ENCODE data around the gene SEMA3F. TPM values are rescaled to one million over a fixed set of nuclear protein-coding genes. Genes with fewer than 3 reads are reported as not detected.

SEMA3F gene
- total RNA-seq, 4 donors from 2014 or later = 11.9 to 46.5 (median 23.3) TPM

- H3K9me3 ChIP-seq = no peaks in the 10 kb centered on the region
- peaks cover 53 to 68% (median 64%) of the 10 kb centered on the region in 4 donors for H3K4me1 ChIP-seq
- intact Hi-C loops (cut with DNase I) = loop anchor here (5.0 kb wide), 1 partner anchor 48 kb away; no protein-coding TSS in a partner anchor
- no peak overlapping the region for H3K4me3 ChIP-seq
- H3K27ac ChIP-seq (replicated peaks in 1 of 4) = peak overlapping the region in 3 of 4 donors; percentile 33 to 87 (median 85)
- no peak for TF ChIP-seq CTCF (IDR thresholded peaks at IDR 0.05)
- peak; percentile 50 to 72 for TF ChIP-seq POLR2AphosphoS5 (IDR thresholded peaks at IDR 0.05)
- TF ChIP-seq POLR2A (IDR thresholded peaks at IDR 0.05; ENCODE audit: low read depth) = no peak
- DNase-seq (ENCODE audit: extremely low spot score) = no peak
- 59% methylated on average over 5 of the region's 10 CpGs for WGBS
- peaks cover 0 to 22% (median 20%) of the 10 kb centered on the region in 4 donors for H3K36me3 ChIP-seq
- no peaks in the 10 kb centered on the region for H3K27me3 ChIP-seq
Observed at GRCh38 chr3:50170689-50171088, 15.6 kb downstream of the SEMA3F start.

GRCh38 chr3:50171540-50172301 is 16.6 kb downstream of the SEMA3F start:
- H3K27ac ChIP-seq (replicated peaks in 1 of 4) = peak overlapping the region in 2 of 4 donors; percentile 34 to 43
- 92% methylated on average over 3 of the region's 21 CpGs for WGBS
- TF ChIP-seq POLR2AphosphoS5 (IDR thresholded peaks at IDR 0.05) = no peak
- TF ChIP-seq EP300 (IDR thresholded peaks at IDR 0.05) = no peak
- no peak for TF ChIP-seq CTCF (IDR thresholded peaks at IDR 0.05)
- no peak for TF ChIP-seq POLR2A (IDR thresholded peaks at IDR 0.05; ENCODE audit: low read depth)
- DNase-seq (ENCODE audit: extremely low spot score) = no peak
- intact Hi-C loops (cut with DNase I) = loop anchor here (5.0 kb wide), 1 partner anchor 49 kb away; no protein-coding TSS in a partner anchor
- no peaks in the 10 kb centered on the region for H3K9me3 ChIP-seq
- peaks cover 43 to 58% (median 54%) of the 10 kb centered on the region in 4 donors for H3K4me1 ChIP-seq
- H3K36me3 ChIP-seq = peaks cover 8 to 33% (median 26%) of the 10 kb centered on the region in 4 donors
- no peaks in the 10 kb centered on the region for H3K27me3 ChIP-seq
- no peak overlapping the region for H3K4me3 ChIP-seq

GRCh38 chr3:50172626-50173220 is 17.6 kb downstream of the SEMA3F start:
- Histone ChIP-seq H3K27ac (replicated peaks in 1 of 4) (no peak overlapping the region), H3K4me3 (no peak overlapping the region), H3K9me3 (no peaks in the 10 kb centered on the region), H3K4me1 (peaks cover 33 to 48% (median 44%) of the 10 kb centered on the region in 4 donors), H3K27me3 (no peaks in the 10 kb centered on the region), H3K36me3 (peaks cover 8 to 43% (median 26%) of the 10 kb centered on the region in 4 donors)
- intact Hi-C loops (cut with DNase I) = loop anchor here (5.0 kb wide), 1 partner anchor 50 kb away; no protein-coding TSS in a partner anchor
- no CpG with 5 or more reads among the region's 8 CpGs for WGBS
- no peak for DNase-seq (ENCODE audit: extremely low spot score)
- TF ChIP-seq CTCF (IDR thresholded peaks at IDR 0.05) (no peak), POLR2A (IDR thresholded peaks at IDR 0.05; ENCODE audit: low read depth) (no peak), EP300 (IDR thresholded peaks at IDR 0.05) (no peak), POLR2AphosphoS5 (IDR thresholded peaks at IDR 0.05) (no peak)

GRCh38 chr3:50173685-50174516 is 18.8 kb downstream of the SEMA3F start:
- intact Hi-C loops (cut with DNase I) = loop anchor here (5.0 kb wide), 1 partner anchor 52 kb away; no protein-coding TSS in a partner anchor
- Histone ChIP-seq H3K4me1 (peaks cover 21 to 36% (median 35%) of the 10 kb centered on the region in 4 donors), H3K27ac (replicated peaks in 1 of 4) (no peak overlapping the region), H3K9me3 (no peaks in the 10 kb centered on the region), H3K36me3 (peaks cover 8 to 46% (median 26%) of the 10 kb centered on the region in 4 donors), H3K4me3 (no peak overlapping the region), H3K27me3 (no peaks in the 10 kb centered on the region)
- DNase-seq (ENCODE audit: extremely low spot score) = no peak
- 86% methylated on average over 19 of the region's 29 CpGs for WGBS
- TF ChIP-seq POLR2AphosphoS5 (IDR thresholded peaks at IDR 0.05) (no peak), EP300 (IDR thresholded peaks at IDR 0.05) (no peak), CTCF (IDR thresholded peaks at IDR 0.05) (no peak), POLR2A (IDR thresholded peaks at IDR 0.05; ENCODE audit: low read depth) (no peak)
